Activated CD8-positive, alpha-beta T cell treated with anti-CD3 and anti-CD28 coated beads, Interleukin-2, amount 10 ng/mL, durations not matched to agents 7 days and 5 days (primary cell): ENCODE data around the gene PRR19. TPM values are rescaled to one million over a fixed set of nuclear protein-coding genes. Genes with fewer than 3 reads are reported as not detected.
"Not testable (repeated sequence)": the region's sequence is repeated elsewhere in the genome, so short reads cannot be mapped to it uniquely, and the experiment has no call there.

Experiments used
- ATAC-seq: fragments of 150-1000 bp; cut with Tn5 transposase; one replicate; pipeline ENCODE4 v1.10.0; 2021; ENCODE audit warnings: moderate library complexity
- CTCF ChIA-PET: fragments of 350-600 bp; sonication (Branson Sonifier 250); formaldehyde crosslinking; loops from one replicate; lab custom pipeline; 2021; ENCODE audit warnings: antibody characterized with exemption; lab: Charles Lee
- POLR2A ChIA-PET: fragments of 350-600 bp; sonication (Branson Sonifier 250); formaldehyde crosslinking; loops from one replicate; lab custom pipeline; 2021; ENCODE audit warnings: antibody characterized with exemption; lab: Charles Lee
- DNase-seq: peaks from one replicate; pipeline ENCODE4 v3.0.0-alpha.2; 2020
- H3K27ac Mint-ChIP-seq: one replicate; pipeline ENCODE4 v1.8.0; 2021; ENCODE audit warnings: mild to moderate bottlenecking, mixed read lengths
- H3K27me3 Mint-ChIP-seq: one replicate; pipeline ENCODE4 v1.8.0; 2021; ENCODE audit warnings: low read depth, mixed read lengths
- H3K36me3 Mint-ChIP-seq: one replicate; pipeline ENCODE4 v1.8.0; 2021; ENCODE audit warnings: low read depth, mixed read lengths
- H3K4me1 Mint-ChIP-seq: one replicate; pipeline ENCODE4 v1.8.0; 2021; ENCODE audit warnings: low read depth, mixed read lengths
- H3K4me3 Mint-ChIP-seq: one replicate; pipeline ENCODE4 v1.8.0; 2021; ENCODE audit warnings: mild to moderate bottlenecking, mixed read lengths
- H3K9me3 Mint-ChIP-seq: one replicate; pipeline ENCODE4 v1.8.0; 2022; ENCODE audit warnings: mixed read lengths; ENCODE audit not compliant: insufficient read depth
- total RNA-seq, 2 experiments: library from RNA; stranded (reverse); gene quantifications; one replicate each; pipeline ENCODE4 v1.2.3, GENCODE V29; 2021

The PRR19 gene, protein sequence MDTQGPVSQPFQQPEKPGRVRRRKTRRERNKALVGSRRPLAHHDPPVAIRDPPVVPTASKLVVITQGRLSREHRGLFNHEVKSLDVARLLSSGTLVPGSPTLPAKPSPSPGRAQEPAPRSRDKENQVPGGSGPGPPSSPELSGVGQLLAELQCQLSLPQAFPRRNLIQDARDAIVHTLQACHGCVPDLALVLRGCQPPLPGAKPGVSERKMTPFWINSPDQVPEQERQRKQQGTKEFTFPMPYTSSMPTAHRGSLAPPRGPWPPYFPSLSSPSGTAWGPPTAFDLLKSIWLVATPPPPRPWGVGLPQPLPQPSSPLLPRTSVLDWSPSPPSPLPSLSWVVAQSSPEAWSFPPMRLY
- under 1 TPM; 0.44 to 0.55 TPM for total RNA-seq

DNA sequence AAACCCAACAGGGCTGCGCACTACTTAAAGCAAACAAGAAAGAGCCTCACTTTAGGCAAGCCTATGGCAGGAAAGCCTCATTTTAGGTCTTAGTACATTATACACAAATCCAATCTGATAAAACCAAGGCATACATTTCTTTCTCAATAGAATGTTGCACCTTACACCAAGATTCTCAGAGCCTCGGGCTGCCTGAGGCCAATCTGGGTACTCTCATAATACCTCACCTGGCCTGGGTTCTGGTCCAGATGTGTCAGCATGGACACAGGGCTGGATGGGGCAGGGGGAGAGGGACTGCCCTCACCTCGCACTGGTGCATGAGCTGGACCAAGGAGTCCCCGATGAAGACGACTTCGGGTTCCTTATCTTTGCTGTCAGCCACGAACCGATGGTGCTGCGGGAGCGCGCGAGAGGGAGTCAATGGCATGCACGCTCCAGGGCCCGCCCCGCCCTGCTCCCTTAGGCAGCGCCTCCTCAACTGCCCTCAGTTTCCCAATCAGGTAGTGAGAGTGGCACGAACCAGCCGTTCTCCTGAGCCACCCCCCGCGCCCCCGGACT, at the start of gene PRR19:
Gene PRR19 (plus strand): TSS at position 487 of the 558 bp plus-strand sequence. CDS start 7,453 bp downstream, outside the sequence.
- CTCF ChIA-PET: interaction anchor here (0.7 to 1.7 kb wide), 5 partner anchors 59 to 193 kb away, joined by 3 to 7 read pairs (median 6); partner anchors contain the start of genes GSK3A, POU2F2 and ZNF526
- Mint-ChIP-seq H3K4me3 (peak within 1 kb of the TSS; percentile 86), H3K36me3 (peaks cover 9% of the 10 kb centered on the region), H3K27ac (peak within 1 kb of the TSS; percentile 91), H3K4me1 (peaks cover 26% of the 10 kb centered on the region), H3K27me3 (no peaks in the 10 kb centered on the region), H3K9me3 (no peaks in the 10 kb centered on the region)
- POLR2A ChIA-PET: interaction anchor here (0.8 to 1.1 kb wide), 2 partner anchors 20 to 31 kb away, joined by 3 to 4 read pairs; no protein-coding TSS in a partner anchor
- DNase-seq (no peak), ATAC-seq (peak; percentile 28)

DNA sequence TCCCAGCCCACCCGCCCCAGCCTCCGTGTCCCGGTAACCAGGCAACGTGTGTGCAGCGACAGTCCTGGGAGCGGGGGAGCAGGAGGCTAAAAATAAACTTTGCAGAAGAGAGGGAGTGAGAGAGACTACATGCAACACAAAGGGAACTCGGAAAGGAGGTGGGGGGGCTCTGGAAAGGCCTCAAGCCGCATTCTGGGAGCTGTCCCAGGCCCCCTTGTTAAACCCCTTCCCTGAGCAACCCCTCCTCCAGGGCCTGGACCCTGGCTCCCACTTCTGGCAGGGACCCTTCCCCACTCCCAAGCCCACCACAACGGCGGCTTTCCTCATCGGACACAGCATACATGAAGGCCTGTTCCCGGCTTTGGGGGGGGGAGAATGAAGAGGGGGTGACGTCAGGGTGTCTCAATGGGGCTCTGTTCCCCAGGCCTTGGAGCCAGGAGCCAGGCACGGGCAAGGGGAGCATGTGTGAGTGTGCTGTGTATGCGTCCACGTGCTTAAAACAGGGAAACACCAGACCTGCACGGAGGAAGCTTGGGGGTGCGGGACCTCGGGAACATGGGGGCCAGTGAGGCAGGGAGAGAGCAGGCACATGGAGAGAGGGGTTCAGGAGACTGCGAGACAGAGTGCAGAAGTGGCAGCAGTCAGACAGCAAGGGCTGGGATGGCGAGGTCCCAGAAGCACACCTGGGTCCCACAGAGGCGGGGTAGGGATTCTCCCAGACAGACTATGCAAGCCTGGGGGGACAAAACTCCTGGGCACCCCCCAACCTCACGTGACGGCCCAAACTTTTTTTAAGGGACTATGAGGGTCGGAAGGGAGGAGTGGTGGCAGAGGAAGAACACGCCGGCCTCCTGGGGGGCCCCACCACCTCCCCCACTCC, 49.3 kb upstream of the PRR19 start:
- Mint-ChIP-seq H3K36me3 (peaks cover 12% of the 10 kb centered on the region), H3K4me3 (peak overlapping the region; percentile 84), H3K4me1 (peaks cover 36% of the 10 kb centered on the region), H3K27ac (peak overlapping the region; percentile 89), H3K9me3 (no peaks in the 10 kb centered on the region), H3K27me3 (peaks cover 7% of the 10 kb centered on the region)
- POLR2A ChIA-PET: interaction anchor here (1.0 to 1.7 kb wide), 4 partner anchors 9 to 32 kb away, joined by 3 to 6 read pairs (median 4); partner anchors contain the start of gene ZNF526
- no peak for ATAC-seq
- DNase-seq: no peak
- CTCF ChIA-PET: interaction anchor here (3.6 kb wide), 1 partner anchor 27 kb away, joined by 22 read pairs; no protein-coding TSS in a partner anchor

DNA sequence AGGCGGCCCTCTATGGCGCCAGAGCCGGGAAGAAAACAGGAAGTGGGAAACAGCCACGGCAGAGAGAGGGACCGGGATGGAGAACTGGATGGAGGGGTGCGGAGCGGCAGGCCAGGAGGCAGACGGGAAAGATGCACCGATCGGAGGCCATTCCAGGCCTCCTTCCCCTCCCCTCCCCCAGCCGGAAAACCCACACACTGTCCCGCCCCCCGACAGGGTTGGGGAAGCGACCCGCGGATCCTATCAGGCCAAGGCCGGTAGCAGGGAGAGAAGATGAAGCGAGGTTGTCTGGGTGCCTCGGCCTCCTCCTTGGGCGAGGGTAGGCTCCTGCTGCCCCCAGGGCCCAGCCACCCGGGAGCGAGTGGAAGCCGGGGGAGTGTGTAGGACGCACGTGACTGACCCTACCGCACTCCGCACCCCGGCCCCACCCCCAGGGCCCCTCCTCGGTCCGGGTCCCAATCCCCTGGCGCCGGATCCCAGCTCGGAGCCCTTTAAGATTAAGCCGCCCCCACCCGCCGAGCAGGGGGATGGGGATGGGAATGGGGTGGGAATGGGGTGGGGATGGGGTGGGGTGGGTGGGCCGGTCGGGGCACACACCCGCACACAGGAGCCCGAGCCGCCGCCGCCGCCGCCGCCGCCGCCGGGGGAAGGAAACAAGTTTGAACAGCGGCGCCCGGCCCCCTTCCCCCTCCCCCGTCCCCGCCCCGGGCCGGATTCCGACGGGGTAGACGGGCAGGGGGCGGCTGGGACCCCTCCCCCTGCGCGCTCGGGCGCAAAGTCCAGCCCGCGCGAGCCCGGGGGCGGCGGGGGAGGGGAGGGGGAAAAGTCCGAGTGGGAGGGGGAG, 48.5 kb upstream of the PRR19 start:
- DNase-seq: peak; percentile 70
- H3K27me3 Mint-ChIP-seq: peaks cover 7% of the 10 kb centered on the region
- CTCF ChIA-PET: no interaction called here
- peak overlapping the region; percentile 84 for H3K4me3 Mint-ChIP-seq
- peak overlapping the region; percentile 89 for H3K27ac Mint-ChIP-seq
- peaks cover 12% of the 10 kb centered on the region for H3K36me3 Mint-ChIP-seq
- no peaks in the 10 kb centered on the region for H3K9me3 Mint-ChIP-seq
- POLR2A ChIA-PET: interaction anchor here (1.5 to 1.7 kb wide), 2 partner anchors 17 to 33 kb away, joined by 3 to 6 read pairs; partner anchors contain the start of gene ZNF526
- peak; percentile 28 for ATAC-seq
- H3K4me1 Mint-ChIP-seq: peaks cover 36% of the 10 kb centered on the region

DNA sequence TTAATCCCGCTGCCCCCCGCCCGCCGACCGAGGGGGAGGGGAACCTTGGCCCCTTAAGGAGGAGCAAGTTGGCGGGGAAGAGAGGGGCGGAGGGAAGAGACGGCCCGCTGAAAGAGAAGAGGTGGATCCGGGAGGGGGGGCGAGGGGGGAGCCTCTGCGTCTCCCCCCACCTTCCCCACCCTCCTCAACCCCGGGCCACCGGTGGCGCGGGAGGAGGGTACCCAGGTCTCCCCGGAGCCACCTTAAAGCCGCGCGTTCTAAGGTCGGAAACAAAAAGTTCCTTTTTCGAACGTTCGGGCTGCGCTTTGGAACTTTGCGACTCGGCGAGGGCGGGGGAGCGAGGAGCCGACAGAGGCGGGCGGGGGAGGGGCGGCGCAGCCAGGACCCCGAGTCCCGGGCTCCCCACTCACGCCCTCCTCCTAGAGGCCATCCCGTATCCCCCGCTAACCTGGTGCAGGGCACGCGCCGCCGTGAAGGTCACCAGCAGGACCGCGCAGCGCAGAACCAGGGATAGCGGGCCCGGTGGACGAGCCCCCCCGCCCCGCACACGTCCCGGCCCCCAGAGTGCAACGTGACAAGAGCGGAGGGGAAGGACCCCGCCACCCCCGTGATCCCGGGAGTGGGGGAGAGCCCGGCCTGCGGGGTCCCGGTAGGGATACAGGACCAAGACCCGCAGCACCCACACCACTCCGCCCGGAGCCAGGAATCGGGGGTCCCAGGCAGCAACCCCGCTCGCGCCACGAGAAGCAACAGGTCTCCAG, 47.7 kb upstream of the PRR19 start:
- H3K27me3 Mint-ChIP-seq: peaks cover 7% of the 10 kb centered on the region
- peak overlapping the region; percentile 74 for H3K4me3 Mint-ChIP-seq
- CTCF ChIA-PET: no interaction called here
- peaks cover 36% of the 10 kb centered on the region for H3K4me1 Mint-ChIP-seq
- peak overlapping the region; percentile 85 for H3K27ac Mint-ChIP-seq
- POLR2A ChIA-PET: no interaction called here
- H3K9me3 Mint-ChIP-seq: no peaks in the 10 kb centered on the region
- H3K36me3 Mint-ChIP-seq: peaks cover 12% of the 10 kb centered on the region
- peak; percentile 83 for DNase-seq
- ATAC-seq: peak; percentile 41

DNA sequence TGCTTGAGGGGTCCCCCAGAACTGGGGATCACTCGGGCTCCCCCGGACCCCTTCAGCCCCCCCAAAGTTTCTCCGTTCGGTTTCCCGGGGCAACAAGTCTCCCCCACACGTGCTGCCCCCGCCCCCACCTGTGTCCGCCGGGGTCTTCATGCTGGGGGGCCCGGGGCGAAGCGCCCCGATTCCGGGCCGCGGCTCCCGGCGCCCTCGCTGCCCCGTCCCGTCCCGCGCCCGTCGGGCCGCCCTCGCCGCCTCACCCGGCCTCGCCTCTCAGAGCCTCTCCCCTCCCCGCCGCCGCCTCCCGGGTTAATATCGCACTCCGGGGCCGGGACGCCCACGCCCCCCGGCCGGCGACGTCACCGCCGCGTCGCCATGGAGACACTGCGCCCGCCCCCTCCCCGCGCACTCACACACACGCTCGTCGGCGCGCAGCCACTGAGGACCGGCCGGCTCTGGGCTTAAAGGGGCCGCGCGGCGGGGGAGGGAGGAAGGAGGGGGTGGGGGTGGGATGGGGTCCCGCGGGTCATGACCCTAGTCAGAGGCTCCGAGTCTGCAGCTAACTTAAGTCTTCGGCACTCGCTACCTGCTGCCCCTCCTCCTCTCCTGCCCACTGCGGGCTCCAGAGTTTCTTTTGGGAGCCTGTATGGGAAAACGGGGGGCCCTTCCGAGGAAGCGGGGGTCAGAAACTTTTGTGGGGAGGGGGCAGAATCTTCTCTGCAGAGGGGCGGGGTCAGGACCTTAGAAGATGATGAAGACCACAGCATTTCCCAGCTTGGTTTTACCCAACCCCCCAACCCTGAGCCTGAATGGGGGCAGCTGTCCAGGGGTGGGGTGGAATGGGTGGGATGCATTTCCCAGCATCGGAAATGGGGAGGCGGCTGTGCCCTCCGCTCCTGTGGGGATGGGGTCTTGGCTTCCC, 46.8 kb upstream of the PRR19 start, which contains the start of gene ERF:
Gene ERF (minus strand): TSS at position 279 of the 916 bp plus-strand sequence. CDS start 129 bp downstream, at position 150.
- Mint-ChIP-seq H3K27ac (peak within 1 kb of the TSS; percentile 85), H3K36me3 (peaks cover 5% of the 10 kb centered on the region), H3K4me3 (peak within 1 kb of the TSS; percentile 74), H3K9me3 (no peaks in the 10 kb centered on the region), H3K27me3 (peaks cover 7% of the 10 kb centered on the region), H3K4me1 (peaks cover 36% of the 10 kb centered on the region)
- DNase-seq: peak; percentile 93
- CTCF ChIA-PET: interaction anchor here (0.8 to 2.7 kb wide), 3 partner anchors 10 to 24 kb away, joined by 3 to 8 read pairs (median 6); no protein-coding TSS in a partner anchor
- POLR2A ChIA-PET: interaction anchor here (1.1 to 1.4 kb wide), 2 partner anchors 12 to 13 kb away, joined by 4 read pairs; no protein-coding TSS in a partner anchor
- ATAC-seq: peak; percentile 67

DNA sequence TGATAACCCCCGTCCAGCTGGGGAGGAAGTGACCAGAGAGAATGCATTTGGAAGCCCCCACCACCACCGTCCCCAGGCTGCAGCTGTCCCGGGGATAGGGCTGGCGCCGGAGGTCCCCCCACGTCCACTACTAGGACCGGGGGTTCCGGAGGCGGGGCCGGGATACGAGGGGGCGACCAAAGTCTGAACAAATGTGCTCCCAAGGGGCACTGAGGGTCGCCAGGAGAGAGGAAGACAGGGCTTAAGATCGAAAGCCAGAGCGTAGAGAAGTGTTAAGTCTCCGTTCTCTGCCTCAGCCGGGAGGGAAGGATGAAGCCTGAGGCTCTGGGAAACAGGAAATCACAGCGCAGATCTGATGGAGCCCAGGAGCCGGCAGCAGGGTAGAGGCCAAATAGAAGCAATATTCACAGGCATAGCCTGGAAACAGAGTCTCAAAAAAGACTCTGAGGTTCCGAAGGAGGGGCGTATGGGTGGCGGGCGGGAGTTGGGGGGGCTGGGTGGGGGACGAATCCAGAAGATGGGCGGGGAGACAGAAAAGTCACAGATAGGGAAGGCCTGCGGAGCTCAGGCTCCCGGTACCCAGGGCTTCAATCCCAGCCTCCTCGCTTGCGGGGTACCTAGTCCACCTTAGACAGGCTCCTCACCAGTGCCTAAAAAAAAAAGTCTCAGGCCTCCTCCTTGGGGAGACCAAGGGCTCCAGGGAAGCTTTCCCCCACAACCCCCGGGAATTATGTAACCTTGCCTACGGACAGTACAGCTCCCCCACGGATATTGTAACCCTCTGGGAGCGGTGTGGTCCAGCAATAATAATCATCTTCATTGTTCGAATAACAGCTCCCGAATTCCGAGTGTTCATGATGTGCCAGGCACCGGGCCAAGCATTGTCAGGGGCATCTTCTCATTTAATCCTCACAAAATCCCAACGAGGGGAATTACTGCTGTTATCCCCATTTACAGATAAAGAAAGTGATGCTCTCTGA, 45.9 kb upstream of the PRR19 start:
- Mint-ChIP-seq H3K9me3 (no peaks in the 10 kb centered on the region), H3K27ac (no peak overlapping the region), H3K36me3 (peaks cover 5% of the 10 kb centered on the region), H3K4me1 (peaks cover 27% of the 10 kb centered on the region), H3K27me3 (peaks cover 7% of the 10 kb centered on the region), H3K4me3 (peak overlapping the region; percentile 74)
- ChIA-PET POLR2A (interaction anchor here (1.1 to 1.4 kb wide), 2 partner anchors 12 to 13 kb away, joined by 4 read pairs; no protein-coding TSS in a partner anchor), CTCF (interaction anchor here (0.7 to 2.7 kb wide), 4 partner anchors 11 to 40 kb away, joined by 3 to 8 read pairs (median 4); no protein-coding TSS in a partner anchor)
- DNase-seq (no peak), ATAC-seq (no peak)

DNA sequence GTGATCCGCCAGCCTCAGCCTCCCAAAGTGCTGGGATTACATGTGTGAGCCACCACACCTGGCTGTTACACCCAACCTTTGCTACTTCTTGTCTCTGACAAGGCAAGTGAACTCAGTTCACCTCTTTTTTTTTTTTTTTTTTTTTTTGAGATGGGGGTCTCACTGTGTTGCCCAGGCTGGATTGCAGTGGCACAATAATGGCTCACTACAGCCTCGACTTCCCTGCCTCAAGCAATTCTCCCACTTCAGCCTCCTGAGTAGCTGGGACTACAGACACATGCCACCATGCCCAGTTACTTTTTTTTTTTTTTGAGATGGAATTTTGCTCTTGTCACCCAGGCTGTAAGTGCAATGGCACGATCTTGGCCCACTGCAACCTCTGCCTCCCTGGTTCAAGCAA, 44.1 kb upstream of the PRR19 start:
- H3K27ac Mint-ChIP-seq, H3K36me3 Mint-ChIP-seq, POLR2A ChIA-PET, CTCF ChIA-PET, H3K9me3 Mint-ChIP-seq, ATAC-seq, H3K4me3 Mint-ChIP-seq, DNase-seq: not testable (repeated sequence)
- peaks cover 11% of the 10 kb centered on the region for H3K27me3 Mint-ChIP-seq
- H3K4me1 Mint-ChIP-seq: peaks cover 11% of the 10 kb centered on the region

DNA sequence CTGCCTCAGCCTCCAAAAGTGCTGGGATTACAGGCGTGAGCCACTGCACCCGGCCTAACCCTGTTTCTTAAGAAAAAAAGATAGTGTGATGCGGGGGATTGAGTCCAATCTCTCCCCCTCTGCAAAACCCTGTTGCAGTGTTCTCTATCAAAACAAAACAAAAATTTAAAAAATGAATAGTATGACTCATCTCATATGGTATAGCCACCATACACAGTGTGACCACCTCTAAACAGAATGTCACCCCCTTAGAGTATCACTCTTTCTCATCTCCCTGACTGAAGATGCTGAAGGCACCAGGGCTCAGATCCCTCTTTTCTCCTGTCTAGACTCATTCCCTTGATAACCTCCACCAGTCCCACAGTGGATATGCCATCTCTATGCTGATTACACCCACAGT, 40.2 kb upstream of the PRR19 start:
- CTCF ChIA-PET: no interaction called here
- Mint-ChIP-seq H3K36me3 (no peaks in the 10 kb centered on the region), H3K27me3 (peaks cover 4% of the 10 kb centered on the region), H3K27ac (no peak overlapping the region), H3K4me1 (peaks cover under 1% of the 10 kb centered on the region), H3K9me3 (no peaks in the 10 kb centered on the region), H3K4me3 (no peak overlapping the region)
- ATAC-seq: no peak
- POLR2A ChIA-PET: no interaction called here
- no peak for DNase-seq
